Mammary epithelial cell (primary cell): ENCODE results near the gene TRAPPC2L.

Source experiments
- EZH2 ChIP-seq: IDR thresholded peaks from 2 replicates; pipeline ENCODE4 v1.6.1; 2012; ENCODE audit warnings: low read length, inconsistent platforms, borderline replicate concordance
- TF ChIP-seq, protein P1 (sequence below), 2 donors: IDR thresholded peaks in 1 of 2; conservative IDR thresholded peaks in 1 of 2; 2 replicates each; pipeline ENCODE4 v1.5.1; 2011 to 2012; ENCODE audit warnings: inconsistent platforms in 2 of 2, low read length in 2 of 2, mild to moderate bottlenecking in 2 of 2, control low read depth in 1 of 2, low read depth in 1 of 2; ENCODE audit not compliant: insufficient read depth in 1 of 2; ENCODE audit errors: extremely low read depth in 1 of 2

DNA sequence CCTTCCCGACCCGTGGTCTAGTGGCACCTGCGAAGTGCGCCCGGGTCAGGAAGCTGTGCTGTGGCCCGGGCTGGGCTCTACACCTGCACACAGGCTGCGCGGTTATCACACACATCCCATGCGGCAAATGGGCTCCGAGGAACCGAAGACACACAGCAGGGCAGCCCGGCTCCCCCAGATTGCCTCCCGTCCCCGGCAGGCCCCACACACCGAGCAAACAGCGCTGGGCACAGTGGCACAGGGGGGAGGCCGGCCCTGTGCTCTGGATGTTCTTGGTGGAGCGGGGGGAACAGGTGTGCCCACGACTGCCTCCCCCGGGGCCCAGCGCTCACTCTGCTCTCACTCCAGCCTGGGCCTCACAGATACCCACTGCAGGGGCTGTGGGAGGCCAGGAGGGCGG lies 38.4 kb downstream of the TRAPPC2L start:
- TF ChIP-seq EZH2, result no peak
- TF ChIP-seq, protein P1, sequence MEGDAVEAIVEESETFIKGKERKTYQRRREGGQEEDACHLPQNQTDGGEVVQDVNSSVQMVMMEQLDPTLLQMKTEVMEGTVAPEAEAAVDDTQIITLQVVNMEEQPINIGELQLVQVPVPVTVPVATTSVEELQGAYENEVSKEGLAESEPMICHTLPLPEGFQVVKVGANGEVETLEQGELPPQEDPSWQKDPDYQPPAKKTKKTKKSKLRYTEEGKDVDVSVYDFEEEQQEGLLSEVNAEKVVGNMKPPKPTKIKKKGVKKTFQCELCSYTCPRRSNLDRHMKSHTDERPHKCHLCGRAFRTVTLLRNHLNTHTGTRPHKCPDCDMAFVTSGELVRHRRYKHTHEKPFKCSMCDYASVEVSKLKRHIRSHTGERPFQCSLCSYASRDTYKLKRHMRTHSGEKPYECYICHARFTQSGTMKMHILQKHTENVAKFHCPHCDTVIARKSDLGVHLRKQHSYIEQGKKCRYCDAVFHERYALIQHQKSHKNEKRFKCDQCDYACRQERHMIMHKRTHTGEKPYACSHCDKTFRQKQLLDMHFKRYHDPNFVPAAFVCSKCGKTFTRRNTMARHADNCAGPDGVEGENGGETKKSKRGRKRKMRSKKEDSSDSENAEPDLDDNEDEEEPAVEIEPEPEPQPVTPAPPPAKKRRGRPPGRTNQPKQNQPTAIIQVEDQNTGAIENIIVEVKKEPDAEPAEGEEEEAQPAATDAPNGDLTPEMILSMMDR (conservative IDR thresholded peaks at IDR 0.05 in 1 of 2, IDR thresholded peaks at IDR 0.05 in 1 of 2; ENCODE audit: extremely low read depth in 1 of 2, insufficient read depth in 1 of 2, low read depth in 1 of 2, low read length in 2 of 2), result no peak
